ENCODE results near the gene SH3BP1.

SH3BP1 gene

GRCh38 chr22:37630839-37631435, 8.5 kb upstream of the SH3BP1 start:
- TF ChIP-seq CTCF (IDR thresholded peaks at IDR 0.05; ENCODE audit: insufficient read depth, low read length, missing control alignments): no peak
- DNase-seq (ENCODE audit: low read depth, low spot score): no peak
- no peak overlapping the region for H3K4me3 ChIP-seq (ENCODE audit: low read depth, low read length)
- ChIA-PET POLR2A (interaction anchor here (0.9 to 4.7 kb wide), 3 partner anchors 18 to 50 kb away, joined by 4 to 18 read pairs (median 6); partner anchors contain the start of gene LGALS1), CTCF (interaction anchor here (0.5 to 29.4 kb wide), 7 partner anchors 7 to 161 kb away, joined by 3 to 454 read pairs (median 5); partner anchors contain the start of genes LGALS1, NOL12 and SH3BP1)

- no peak for DNase-seq (ENCODE audit: low read depth, low spot score)
- ChIA-PET POLR2A (interaction anchor here (0.6 to 4.7 kb wide), 4 partner anchors 18 to 50 kb away, joined by 3 to 18 read pairs (median 5); partner anchors contain the start of gene LGALS1), CTCF (interaction anchor here (0.5 to 29.4 kb wide), 9 partner anchors 7 to 186 kb away, joined by 3 to 454 read pairs (median 5); partner anchors contain the start of genes LGALS1, NOL12, SH3BP1 and TRIOBP)
Observed at GRCh38 chr22:37631448-37632173, 7.9 kb upstream of the SH3BP1 start.

GRCh38 chr22:37632174-37633088, 7.0 kb upstream of the SH3BP1 start:
- TF ChIP-seq CTCF (IDR thresholded peaks at IDR 0.05; ENCODE audit: insufficient read depth, low read length, missing control alignments): no peak
- DNase-seq (ENCODE audit: low read depth, low spot score): no peak
- no peak overlapping the region for H3K4me3 ChIP-seq (ENCODE audit: low read depth, low read length)
- ChIA-PET POLR2A (interaction anchor here (0.6 to 4.7 kb wide), 6 partner anchors 11 to 49 kb away, joined by 3 to 28 read pairs (median 6); partner anchors contain the start of genes GGA1, LGALS1 and PDXP), CTCF (interaction anchor here (0.9 to 29.4 kb wide), 14 partner anchors 7 to 185 kb away, joined by 3 to 454 read pairs (median 5); partner anchors contain the start of genes LGALS1, NOL12, PDXP and SH3BP1)

More at GRCh38 chr22:37631448-37632173, 7.9 kb upstream of the SH3BP1 start:
- H3K4me3 ChIP-seq (ENCODE audit: low read depth, low read length): no peak overlapping the region
- no peak for TF ChIP-seq CTCF (IDR thresholded peaks at IDR 0.05; ENCODE audit: insufficient read depth, low read length, missing control alignments)

GRCh38 chr22:37633089-37633624, 6.3 kb upstream of the SH3BP1 start:
- no peak overlapping the region for H3K4me3 ChIP-seq (ENCODE audit: low read depth, low read length)
- no peak for DNase-seq (ENCODE audit: low read depth, low spot score)
- TF ChIP-seq CTCF (IDR thresholded peaks at IDR 0.05; ENCODE audit: insufficient read depth, low read length, missing control alignments): no peak
- CTCF ChIA-PET: interaction anchor here (0.8 to 29.4 kb wide), 14 partner anchors 6 to 174 kb away, joined by 3 to 454 read pairs (median 5); partner anchors contain the start of genes LGALS1, NOL12, PDXP and SH3BP1
- POLR2A ChIA-PET: interaction anchor here (1.2 to 4.7 kb wide), 6 partner anchors 10 to 48 kb away, joined by 4 to 28 read pairs (median 6); partner anchors contain the start of genes GGA1, LGALS1 and PDXP

- no peak overlapping the region; the same call in 1 of the 2 replicates for H3K4me3 ChIP-seq (ENCODE audit: low read depth, low read length)
- peak; percentile 42 for DNase-seq (ENCODE audit: low read depth, low spot score)
- TF ChIP-seq CTCF (IDR thresholded peaks at IDR 0.05; ENCODE audit: insufficient read depth, low read length, missing control alignments): peak; percentile 39
- POLR2A ChIA-PET: interaction anchor here (1.2 to 4.7 kb wide), 6 partner anchors 9 to 48 kb away, joined by 4 to 28 read pairs (median 6); partner anchors contain the start of genes GGA1, LGALS1 and PDXP
- CTCF ChIA-PET: interaction anchor here (0.8 to 29.4 kb wide), 18 partner anchors 5 to 173 kb away, joined by 3 to 454 read pairs (median 4); partner anchors contain the start of genes LGALS1, NOL12, PDXP and SH3BP1
Observed at GRCh38 chr22:37633625-37634416, 5.6 kb upstream of the SH3BP1 start.

All from AG04449 (cell line).